Mesothelial cell of epicardium (in vitro differentiated cells): ENCODE results near the gene AHDC1. TPM values are rescaled to one million over a fixed set of nuclear protein-coding genes. Genes with fewer than 3 reads are reported as not detected.

Source experiments
- DNase-seq, 2 experiments: peaks; one replicate each; pipeline ENCODE4 v3.0.0; 2021; ENCODE audit warnings: low spot score in 2 of 2; ENCODE audit not compliant: unreplicated experiment in 2 of 2
- H3K27ac Mint-ChIP-seq: 2 replicates; pipeline ENCODE4 v1.8.0; 2021; ENCODE audit warnings: mixed read lengths
- H3K27me3 Mint-ChIP-seq: 2 replicates; pipeline ENCODE4 v1.8.0; 2021; ENCODE audit warnings: low read depth, mixed read lengths
- H3K36me3 Mint-ChIP-seq: 2 replicates; pipeline ENCODE4 v1.8.0; 2021; ENCODE audit warnings: mixed read lengths
- H3K4me1 Mint-ChIP-seq: 2 replicates; pipeline ENCODE4 v1.8.0; 2021; ENCODE audit warnings: mixed read lengths
- H3K4me3 Mint-ChIP-seq: 2 replicates; pipeline ENCODE4 v1.8.0; 2021; ENCODE audit warnings: mild to moderate bottlenecking, moderate library complexity, mixed read lengths
- H3K9me3 Mint-ChIP-seq: 2 replicates; pipeline ENCODE4 v1.8.0; 2021; ENCODE audit warnings: mixed read lengths
- CTCF ChIP-seq: fragments of 200-600 bp; sonication (generic); IDR thresholded peaks from one replicate; pipeline ENCODE4 v1.5.0; 2021; ENCODE audit warnings: antibody characterized with exemption; ENCODE audit not compliant: unreplicated experiment
- total RNA-seq: library from RNA; stranded (reverse); gene quantifications from 3 replicates; pipeline ENCODE4 v1.2.1, GENCODE V29; 2021

The AHDC1 gene
- total RNA-seq, 1 donor from 2014 or later = 73.5 TPM

GRCh38 chr1:27601321-27601770, 2.6 kb downstream of the AHDC1 start:
- no peak for DNase-seq
- peaks cover 17% of the 10 kb centered on the region for H3K4me1 Mint-ChIP-seq
- no peaks in the 10 kb centered on the region for H3K27me3 Mint-ChIP-seq
- no peak for TF ChIP-seq CTCF
- H3K36me3 Mint-ChIP-seq = no peaks in the 10 kb centered on the region
- H3K27ac Mint-ChIP-seq = no peak overlapping the region
- H3K4me3 Mint-ChIP-seq = peak overlapping the region; percentile 89
- no peaks in the 10 kb centered on the region for H3K9me3 Mint-ChIP-seq

GRCh38 chr1:27600498-27601175, 3.3 kb downstream of the AHDC1 start:
- no peaks in the 10 kb centered on the region for H3K9me3 Mint-ChIP-seq
- TF ChIP-seq CTCF = no peak
- H3K27ac Mint-ChIP-seq = no peak overlapping the region
- no peaks in the 10 kb centered on the region for H3K36me3 Mint-ChIP-seq
- no peaks in the 10 kb centered on the region for H3K27me3 Mint-ChIP-seq
- DNase-seq = no peak
- H3K4me3 Mint-ChIP-seq = peak overlapping the region; percentile 89
- H3K4me1 Mint-ChIP-seq = peaks cover 10% of the 10 kb centered on the region

- H3K4me1 Mint-ChIP-seq = peaks cover 4% of the 10 kb centered on the region
Observed at GRCh38 chr1:27599605-27600497, 4.1 kb downstream of the AHDC1 start.

GRCh38 chr1:27598902-27599528, 4.9 kb downstream of the AHDC1 start:
- Mint-ChIP-seq H3K27ac (no peak overlapping the region), H3K4me3 (peak overlapping the region; percentile 45), H3K27me3 (no peaks in the 10 kb centered on the region), H3K9me3 (no peaks in the 10 kb centered on the region), H3K36me3 (no peaks in the 10 kb centered on the region), H3K4me1 (peaks cover 4% of the 10 kb centered on the region)
- no peak for TF ChIP-seq CTCF
- no peak for DNase-seq

More at GRCh38 chr1:27599605-27600497, 4.1 kb downstream of the AHDC1 start:
- Mint-ChIP-seq H3K36me3 (no peaks in the 10 kb centered on the region), H3K27me3 (no peaks in the 10 kb centered on the region), H3K9me3 (no peaks in the 10 kb centered on the region), H3K27ac (no peak overlapping the region), H3K4me3 (peak overlapping the region; percentile 89)
- TF ChIP-seq CTCF = no peak
- no peak for DNase-seq

GRCh38 chr1:27598295-27598687, 5.7 kb downstream of the AHDC1 start:
- no peak overlapping the region for H3K4me3 Mint-ChIP-seq

More at GRCh38 chr1:27598295-27598687, 5.7 kb downstream of the AHDC1 start:
- Mint-ChIP-seq H3K27ac (no peak overlapping the region), H3K27me3 (no peaks in the 10 kb centered on the region), H3K36me3 (no peaks in the 10 kb centered on the region), H3K9me3 (no peaks in the 10 kb centered on the region), H3K4me1 (peaks cover 4% of the 10 kb centered on the region)
- no peak for TF ChIP-seq CTCF
- DNase-seq = no peak
